Measurements from ENCODE around the gene GALNT3.

DNA sequence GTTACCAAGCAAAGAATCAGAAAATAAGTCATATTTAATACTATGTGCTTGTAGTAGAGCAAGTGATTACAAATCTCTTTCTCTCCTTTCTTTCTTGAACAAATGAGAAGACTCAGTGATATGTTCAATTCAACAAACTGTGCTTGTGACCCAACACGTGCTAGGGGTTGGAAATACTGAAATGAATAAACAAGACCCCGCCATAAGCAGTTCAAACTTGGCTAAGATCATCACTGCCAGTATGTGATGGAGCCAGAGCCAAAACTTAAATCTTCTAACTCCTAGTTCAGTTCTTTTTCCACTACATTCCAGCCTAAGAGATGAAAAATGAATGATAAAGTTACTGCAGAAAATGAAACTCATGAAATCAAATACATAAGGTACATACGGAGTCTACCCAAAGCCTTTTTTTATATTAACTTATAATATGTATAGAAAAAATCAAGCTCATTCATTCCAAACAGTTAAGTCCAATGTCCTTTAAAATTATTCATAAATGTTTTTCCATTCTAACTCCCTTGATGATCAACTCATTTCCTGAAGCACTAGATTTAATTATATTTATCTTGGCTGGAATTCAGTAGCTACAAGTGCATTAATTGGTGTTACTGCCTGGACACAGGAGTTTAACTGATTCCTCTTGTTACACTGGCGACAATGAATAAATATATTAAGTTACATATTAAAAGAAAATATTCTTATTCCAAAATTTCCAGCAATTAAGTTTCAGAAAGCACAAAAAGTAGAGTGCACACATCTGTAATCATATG lies 36.0 kb downstream of the GALNT3 start:
- TF ChIP-seq FOXA1 (IDR thresholded peaks at IDR 0.05) (no peak), HDGF (IDR thresholded peaks at IDR 0.05; ENCODE audit: borderline replicate concordance) (no peak), ARNT (IDR thresholded peaks at IDR 0.05) (no peak), SUZ12 (IDR thresholded peaks at IDR 0.05) (no peak), FOXK2 (IDR thresholded peaks at IDR 0.05) (no peak), BHLHE40 (IDR thresholded peaks at IDR 0.05; ENCODE audit: borderline replicate concordance) (no peak)
